ENCODE measurements around the gene PRMT5.
"Not testable (repeated sequence)": the region's sequence is repeated elsewhere in the genome, so short reads cannot be mapped to it uniquely, and the experiment has no call there.

PRMT5 gene

GRCh38 chr14:22973217-22974032 lies 44.2 kb upstream of the PRMT5 start:
- no peak overlapping the region for H3K4me3 ChIP-seq (ENCODE audit: low read length)
- peak; percentile 71 for TF ChIP-seq CTCF (conservative IDR thresholded peaks at IDR 0.05; ENCODE audit: low read depth, low read length)
- no peak for DNase-seq (ENCODE audit: low read depth)

GRCh38 chr14:22972313-22972930 lies 43.2 kb upstream of the PRMT5 start:
- no peak overlapping the region for H3K4me3 ChIP-seq (ENCODE audit: low read length)
- no peak for DNase-seq (ENCODE audit: low read depth)
- TF ChIP-seq CTCF (conservative IDR thresholded peaks at IDR 0.05; ENCODE audit: low read depth, low read length), result no peak

- H3K4me3 ChIP-seq (ENCODE audit: low read length), result no peak overlapping the region
- TF ChIP-seq CTCF (conservative IDR thresholded peaks at IDR 0.05; ENCODE audit: low read depth, low read length), result no peak
- no peak for DNase-seq (ENCODE audit: low read depth)
Observed at GRCh38 chr14:22971152-22971551, 42.0 kb upstream of the PRMT5 start.

GRCh38 chr14:22966783-22967269 lies 37.6 kb upstream of the PRMT5 start:
- no peak for DNase-seq (ENCODE audit: low read depth)
- no peak for TF ChIP-seq CTCF (conservative IDR thresholded peaks at IDR 0.05; ENCODE audit: low read depth, low read length)

GRCh38 chr14:22965916-22966782 lies 37.0 kb upstream of the PRMT5 start:
- H3K4me3 ChIP-seq (ENCODE audit: low read length); DNase-seq (ENCODE audit: low read depth): not testable (repeated sequence)

More at GRCh38 chr14:22966783-22967269, 37.6 kb upstream of the PRMT5 start:
- no peak overlapping the region for H3K4me3 ChIP-seq (ENCODE audit: low read length)

GRCh38 chr14:22962061-22962676 lies 33.0 kb upstream of the PRMT5 start:
- DNase-seq (ENCODE audit: low read depth), result no peak
- H3K4me3 ChIP-seq (ENCODE audit: low read length), result no peak overlapping the region
- TF ChIP-seq CTCF (conservative IDR thresholded peaks at IDR 0.05; ENCODE audit: low read depth, low read length), result no peak

All from retinal pigment epithelial cell (primary cell).